DMS 273 treated with DMSO at 0.1 percent for 48 hours (cell line): ENCODE results near the gene DUSP16.
"Not testable (repeated sequence)": the region's sequence is repeated elsewhere in the genome, so short reads cannot be mapped to it uniquely, and the experiment has no call there.

Source experiments
- DNase-seq: peaks from one replicate; lab custom pipeline; 2025; lab: John Stamatoyannopoulos, UW

Gene DUSP16

GRCh38 chr12:12498210-12498609, 64.5 kb downstream of the DUSP16 start:
- DNase-seq: no peak

- no peak for DNase-seq
Observed at GRCh38 chr12:12495536-12495935, 67.1 kb downstream of the DUSP16 start.

GRCh38 chr12:12492547-12492946, 70.1 kb downstream of the DUSP16 start:
- DNase-seq: no peak

GRCh38 chr12:12491606-12492005, 71.1 kb downstream of the DUSP16 start:
- no peak for DNase-seq

- no peak for DNase-seq
Observed at GRCh38 chr12:12488823-12489550, 73.7 kb downstream of the DUSP16 start.

- no peak for DNase-seq
Observed at GRCh38 chr12:12488296-12488695, 74.4 kb downstream of the DUSP16 start.

- DNase-seq: no peak
Observed at GRCh38 chr12:12487490-12487889, 75.2 kb downstream of the DUSP16 start.

GRCh38 chr12:12486661-12487240, 75.9 kb downstream of the DUSP16 start:
- no peak for DNase-seq

- DNase-seq: no peak
Observed at GRCh38 chr12:12483438-12483837, 79.2 kb downstream of the DUSP16 start.

- no peak for DNase-seq
Observed at GRCh38 chr12:12482959-12483358, 79.7 kb downstream of the DUSP16 start.

GRCh38 chr12:12482150-12482761, 80.4 kb downstream of the DUSP16 start:
- DNase-seq: no peak

GRCh38 chr12:12481631-12482030, 81.0 kb downstream of the DUSP16 start:
- DNase-seq: no peak

GRCh38 chr12:12480074-12480473, 82.6 kb downstream of the DUSP16 start:
- DNase-seq: no peak

GRCh38 chr12:12477532-12477890, 85.2 kb downstream of the DUSP16 start:
- no peak for DNase-seq

- no peak for DNase-seq
Observed at GRCh38 chr12:12476857-12477531, 85.7 kb downstream of the DUSP16 start.

GRCh38 chr12:12474931-12475795, 87.5 kb downstream of the DUSP16 start:
- DNase-seq: no peak

- DNase-seq: no peak
Observed at GRCh38 chr12:12474471-12474928, 88.2 kb downstream of the DUSP16 start.

GRCh38 chr12:12473223-12473622, 89.4 kb downstream of the DUSP16 start:
- no peak for DNase-seq

GRCh38 chr12:12471982-12472961, 90.4 kb downstream of the DUSP16 start:
- DNase-seq: not testable (repeated sequence)

GRCh38 chr12:12470751-12471306, 91.8 kb downstream of the DUSP16 start:
- no peak for DNase-seq
